Fibroblast of lung (primary cell): ENCODE results near the gene NXPH4. TPM values are rescaled to one million over a fixed set of nuclear protein-coding genes. Genes with fewer than 3 reads are reported as not detected.

ENCODE experiments used
- DNase-seq, 2 donors: peaks; one replicate each; pipeline versions ENCODE4 v3.0.0 to v3.0.0-alpha.2; 2010; ENCODE audit warnings: low read depth in 2 of 2
- H2AFZ ChIP-seq: 2 replicates; pipeline ENCODE4 v1.5.1; 2012; ENCODE audit warnings: low read length, control low read depth, inconsistent platforms
- H3K27ac ChIP-seq: 2 replicates; pipeline ENCODE4 v1.5.1; 2011; ENCODE audit warnings: low read length, control low read depth; ENCODE audit not compliant: insufficient read depth
- H3K27me3 ChIP-seq: 2 replicates; pipeline ENCODE4 v1.5.1; 2011; ENCODE audit warnings: mild to moderate bottlenecking, low read length; ENCODE audit not compliant: control insufficient read depth, insufficient read depth
- H3K36me3 ChIP-seq: 2 replicates; pipeline ENCODE4 v1.5.1; 2011; ENCODE audit warnings: low read length; ENCODE audit not compliant: control insufficient read depth, insufficient read depth
- H3K4me1 ChIP-seq: 2 replicates; pipeline ENCODE4 v1.5.1; 2011; ENCODE audit warnings: low read length; ENCODE audit not compliant: control insufficient read depth, insufficient read depth; ENCODE audit errors: extremely low read depth
- H3K4me2 ChIP-seq: 2 replicates; pipeline ENCODE4 v1.5.1; 2011; ENCODE audit warnings: low read length, control low read depth; ENCODE audit not compliant: insufficient read depth; ENCODE audit errors: extremely low read depth
- H3K4me3 ChIP-seq, 4 experiments: fragments of 200-600 bp in 1 of 4; sonication (generic) in 1 of 4; replicated peaks in 1 of 4; 2 replicates each; pipeline ENCODE4 v1.5.1; 2011 to 2016; ENCODE audit warnings: low read length in 4 of 4, low read depth in 3 of 4, mild to moderate bottlenecking in 3 of 4, control low read depth in 2 of 4, inconsistent platforms in 1 of 4, mixed read lengths in 1 of 4; ENCODE audit not compliant: insufficient read depth in 1 of 4; ENCODE audit errors: control extremely low read depth in 1 of 4
- H3K79me2 ChIP-seq: 2 replicates; pipeline ENCODE4 v1.5.1; 2012; ENCODE audit warnings: mild to moderate bottlenecking, low read length, inconsistent platforms; ENCODE audit not compliant: control insufficient read depth, insufficient read depth
- H3K9ac ChIP-seq: 2 replicates; pipeline ENCODE4 v1.5.1; 2011; ENCODE audit warnings: mild to moderate bottlenecking, low read length, control low read depth; ENCODE audit not compliant: insufficient read depth
- H3K9me3 ChIP-seq: 2 replicates; pipeline ENCODE4 v1.5.1; 2012; ENCODE audit warnings: low read depth, low read length; ENCODE audit not compliant: control insufficient read depth, insufficient read depth
- H4K20me1 ChIP-seq: 2 replicates; pipeline ENCODE4 v1.5.1; 2011; ENCODE audit warnings: low read length; ENCODE audit not compliant: control insufficient read depth, insufficient read depth; ENCODE audit errors: extremely low read depth
- EZH2 ChIP-seq: IDR thresholded peaks from 2 replicates; pipeline ENCODE4 v1.5.1; 2012; ENCODE audit warnings: low read length, control low read depth, mild to moderate bottlenecking; ENCODE audit errors: missing control alignments
- polyA plus RNA-seq, 2 donors: library from polyadenylated mRNA; depleted of rRNA in 1 of 2; stranded (reverse) in 1 of 2; unstranded in 1 of 2; fragments of >200 nt; gene quantifications; 2 replicates each; pipeline ENCODE4 v1.2.1, GENCODE V29; 2011 to 2012; ENCODE audit warnings: missing spikeins in 1 of 2
- total RNA-seq: library from RNA; depleted of rRNA; stranded (reverse); fragments of >200 nt; gene quantifications from 2 replicates; pipeline ENCODE4 v1.2.1, GENCODE V29; 2014
- TF ChIP-seq, protein P1 (sequence below), 2 donors: IDR thresholded peaks in 1 of 2; conservative IDR thresholded peaks in 1 of 2; 1 replicate in 1 of 2; 2 replicates in 1 of 2; pipeline ENCODE4 v1.5.1; 2011 to 2012; ENCODE audit warnings: low read length in 2 of 2, control low read depth in 1 of 2, inconsistent platforms in 1 of 2, low read depth in 1 of 2, mild to moderate bottlenecking in 1 of 2

The NXPH4 gene
- total and polyA plus RNA-seq, 2 donors (not counting 1 experiment from before 2014, with no cell fraction given) = 0.50 to 1.9 TPM

DNA sequence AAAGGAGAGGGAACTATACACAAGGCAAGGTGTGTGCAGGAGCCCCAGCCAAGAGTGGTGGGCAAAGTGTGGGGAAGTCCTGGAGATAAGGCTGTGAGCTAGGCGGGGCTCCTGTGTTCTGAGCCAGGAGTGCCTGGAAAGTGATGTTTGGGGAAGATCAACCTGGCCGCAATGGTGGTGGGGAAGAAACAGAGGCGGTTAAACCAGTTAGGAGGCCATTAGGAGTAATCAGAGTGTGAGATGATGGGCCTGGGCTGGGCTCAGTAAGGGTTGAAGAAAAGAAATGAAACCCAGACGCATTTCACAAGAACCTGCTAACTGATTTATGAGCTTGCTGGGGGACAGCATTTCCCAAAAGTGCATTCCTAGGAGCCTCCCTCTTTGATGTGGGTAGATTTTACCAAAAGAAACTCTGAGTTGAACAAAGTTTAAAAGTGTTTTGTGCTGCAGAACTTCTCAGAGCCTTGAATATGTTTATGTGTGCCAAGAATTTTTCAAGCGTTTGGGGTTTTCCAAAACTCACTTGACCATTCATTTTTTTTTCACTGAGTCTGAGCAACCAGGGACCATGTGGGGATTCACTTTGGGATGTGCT, 34.9 kb upstream of the NXPH4 start:
- DNase-seq = peak in 1 of 2 donors; percentile 26
- Histone ChIP-seq H2AFZ (no peak overlapping the region), H3K4me1 (peaks cover 5% of the 10 kb centered on the region), H3K9ac (no peak overlapping the region), H3K27me3 (no peaks in the 10 kb centered on the region), H4K20me1 (no peaks in the 10 kb centered on the region), H3K27ac (no peak overlapping the region), H3K4me3 (no peak overlapping the region), H3K79me2 (no peaks in the 10 kb centered on the region), H3K36me3 (peaks cover 78% of the 10 kb centered on the region), H3K9me3 (no peaks in the 10 kb centered on the region), H3K4me2 (no peak overlapping the region)
- no peak for TF ChIP-seq EZH2
- TF ChIP-seq, protein P1, sequence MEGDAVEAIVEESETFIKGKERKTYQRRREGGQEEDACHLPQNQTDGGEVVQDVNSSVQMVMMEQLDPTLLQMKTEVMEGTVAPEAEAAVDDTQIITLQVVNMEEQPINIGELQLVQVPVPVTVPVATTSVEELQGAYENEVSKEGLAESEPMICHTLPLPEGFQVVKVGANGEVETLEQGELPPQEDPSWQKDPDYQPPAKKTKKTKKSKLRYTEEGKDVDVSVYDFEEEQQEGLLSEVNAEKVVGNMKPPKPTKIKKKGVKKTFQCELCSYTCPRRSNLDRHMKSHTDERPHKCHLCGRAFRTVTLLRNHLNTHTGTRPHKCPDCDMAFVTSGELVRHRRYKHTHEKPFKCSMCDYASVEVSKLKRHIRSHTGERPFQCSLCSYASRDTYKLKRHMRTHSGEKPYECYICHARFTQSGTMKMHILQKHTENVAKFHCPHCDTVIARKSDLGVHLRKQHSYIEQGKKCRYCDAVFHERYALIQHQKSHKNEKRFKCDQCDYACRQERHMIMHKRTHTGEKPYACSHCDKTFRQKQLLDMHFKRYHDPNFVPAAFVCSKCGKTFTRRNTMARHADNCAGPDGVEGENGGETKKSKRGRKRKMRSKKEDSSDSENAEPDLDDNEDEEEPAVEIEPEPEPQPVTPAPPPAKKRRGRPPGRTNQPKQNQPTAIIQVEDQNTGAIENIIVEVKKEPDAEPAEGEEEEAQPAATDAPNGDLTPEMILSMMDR (conservative IDR thresholded peaks at IDR 0.05 in 1 of 2, IDR thresholded peaks at IDR 0.05 in 1 of 2; ENCODE audit: low read depth in 1 of 2, low read length in 2 of 2) = no peak

DNA sequence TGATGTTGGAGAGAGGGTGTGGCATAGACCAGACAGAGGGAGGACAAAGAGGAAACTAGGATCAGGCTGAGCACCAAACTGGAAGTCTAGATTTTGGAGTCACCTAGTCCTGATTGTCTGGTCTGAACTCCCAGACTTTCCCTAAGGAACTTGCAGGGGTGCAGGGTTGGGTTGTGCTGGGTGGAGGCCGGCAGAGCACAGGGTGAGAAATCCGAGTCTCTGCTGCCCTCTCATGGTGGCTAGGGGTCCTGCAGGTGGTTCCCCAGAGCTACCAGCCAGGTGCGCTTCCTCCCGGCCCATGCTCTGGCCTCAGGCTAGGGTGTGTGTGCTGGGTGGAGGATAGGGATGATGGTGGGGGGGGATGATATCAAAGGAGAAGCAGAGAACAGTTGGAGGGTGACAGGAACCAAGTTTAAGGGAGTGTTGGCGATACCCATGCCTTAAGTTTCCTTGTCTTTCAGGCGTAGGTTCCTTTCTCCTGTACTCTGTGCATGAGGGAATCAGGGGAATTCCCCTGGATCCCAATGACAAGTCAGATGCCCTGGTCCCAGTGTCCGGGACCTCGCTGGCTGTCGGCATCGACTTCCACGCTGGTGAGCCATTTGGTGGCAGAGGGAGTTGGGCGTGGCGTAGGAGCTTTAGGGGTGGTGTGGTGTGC, 33.5 kb upstream of the NXPH4 start:
- no peaks in the 10 kb centered on the region for H3K79me2 ChIP-seq
- peak; percentile 41 to 65 for DNase-seq
- no peaks in the 10 kb centered on the region for H3K9me3 ChIP-seq
- no peaks in the 10 kb centered on the region for H4K20me1 ChIP-seq
- TF ChIP-seq, protein P1 (conservative IDR thresholded peaks at IDR 0.05 in 1 of 2, IDR thresholded peaks at IDR 0.05 in 1 of 2; ENCODE audit: low read depth in 1 of 2, low read length in 2 of 2) = peak; percentile 75 to 88
- no peak for TF ChIP-seq EZH2
- peaks cover 5% of the 10 kb centered on the region for H3K4me1 ChIP-seq
- no peaks in the 10 kb centered on the region for H3K27me3 ChIP-seq
- H2AFZ ChIP-seq = no peak overlapping the region
- no peak overlapping the region for H3K27ac ChIP-seq
- H3K4me2 ChIP-seq = no peak overlapping the region
- no peak overlapping the region for H3K9ac ChIP-seq
- H3K4me3 ChIP-seq = no peak overlapping the region
- peaks cover 78% of the 10 kb centered on the region for H3K36me3 ChIP-seq

DNA sequence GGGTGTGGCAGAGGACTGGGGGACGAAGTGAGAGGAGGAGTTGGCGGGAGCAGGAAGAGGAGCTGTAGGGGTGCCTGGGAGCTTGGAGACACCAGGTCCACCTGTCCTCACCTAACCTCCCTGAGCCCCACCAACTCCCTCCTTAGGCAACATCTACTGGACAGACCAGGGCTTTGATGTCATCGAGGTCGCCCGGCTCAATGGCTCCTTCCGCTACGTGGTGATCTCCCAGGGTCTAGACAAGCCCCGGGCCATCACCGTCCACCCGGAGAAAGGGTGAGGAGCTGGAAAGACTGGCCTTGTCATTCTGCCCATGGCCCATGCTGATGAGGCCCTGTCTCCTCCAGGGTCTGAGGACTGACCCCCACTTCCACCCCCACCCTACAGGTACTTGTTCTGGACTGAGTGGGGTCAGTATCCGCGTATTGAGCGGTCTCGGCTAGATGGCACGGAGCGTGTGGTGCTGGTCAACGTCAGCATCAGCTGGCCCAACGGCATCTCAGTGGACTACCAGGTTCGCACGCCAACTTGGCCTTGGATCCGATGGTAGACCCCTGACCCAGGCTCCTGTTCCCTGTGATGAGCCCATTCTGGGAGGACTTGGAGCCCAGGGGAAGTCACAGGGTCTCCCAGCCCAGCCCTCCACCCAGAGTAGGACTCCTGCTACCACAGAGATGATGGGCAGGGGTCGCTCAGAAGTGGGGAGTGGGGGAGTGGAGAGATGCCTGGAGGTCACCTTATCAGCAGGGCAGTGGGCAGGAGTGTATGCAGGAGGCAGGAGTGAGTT, 32.5 kb upstream of the NXPH4 start:
- Histone ChIP-seq H4K20me1 (no peaks in the 10 kb centered on the region), H3K79me2 (no peaks in the 10 kb centered on the region)

More for the DNA sequence above, 32.5 kb upstream of the NXPH4 start:
- TF ChIP-seq, protein P1 (conservative IDR thresholded peaks at IDR 0.05 in 1 of 2, IDR thresholded peaks at IDR 0.05 in 1 of 2; ENCODE audit: low read depth in 1 of 2, low read length in 2 of 2) = no peak
- no peak for TF ChIP-seq EZH2
- peaks cover 5% of the 10 kb centered on the region for H3K4me1 ChIP-seq
- H3K9me3 ChIP-seq = no peaks in the 10 kb centered on the region
- no peak overlapping the region for H3K9ac ChIP-seq
- H3K4me2 ChIP-seq = no peak overlapping the region
- H3K36me3 ChIP-seq = peaks cover 77% of the 10 kb centered on the region
- no peak overlapping the region for H3K27ac ChIP-seq
- no peak for DNase-seq
- H2AFZ ChIP-seq = no peak overlapping the region
- H3K27me3 ChIP-seq = no peaks in the 10 kb centered on the region
- H3K4me3 ChIP-seq = no peak overlapping the region
